ENCODE measurements around the gene RB1. TPM values are rescaled to one million over a fixed set of nuclear protein-coding genes. Genes with fewer than 3 reads are reported as not detected.
"Not testable (repeated sequence)": the region's sequence is repeated elsewhere in the genome, so short reads cannot be mapped to it uniquely, and the experiment has no call there.

Gene RB1
- total RNA-seq, 2 donors from 2014 or later, result 28.9 to 37.3 TPM

GRCh38 chr13:48349525-48349924, 46.0 kb downstream of the RB1 start:
- H3K4me1 Mint-ChIP-seq, result no peaks in the 10 kb centered on the region
- no peak overlapping the region for H3K4me3 Mint-ChIP-seq
- no peaks in the 10 kb centered on the region for H3K27me3 Mint-ChIP-seq
- ATAC-seq (replicated peaks), result no peak
- H3K9me3 Mint-ChIP-seq, result peaks cover 10% of the 10 kb centered on the region
- no peak overlapping the region for H3K27ac Mint-ChIP-seq
- H3K36me3 Mint-ChIP-seq (ENCODE audit: low read depth), result peaks cover 76% of the 10 kb centered on the region

GRCh38 chr13:48353590-48353989, 50.0 kb downstream of the RB1 start:
- H3K9me3 Mint-ChIP-seq, result peaks cover 10% of the 10 kb centered on the region
- H3K36me3 Mint-ChIP-seq (ENCODE audit: low read depth), result peaks cover 44% of the 10 kb centered on the region
- H3K27me3 Mint-ChIP-seq, result no peaks in the 10 kb centered on the region
- no peak overlapping the region for H3K4me3 Mint-ChIP-seq
- ATAC-seq (replicated peaks), result no peak
- H3K27ac Mint-ChIP-seq, result no peak overlapping the region
- no peaks in the 10 kb centered on the region for H3K4me1 Mint-ChIP-seq

GRCh38 chr13:48355524-48355923, 52.0 kb downstream of the RB1 start:
- not testable (repeated sequence) for H3K27me3 Mint-ChIP-seq; ATAC-seq (replicated peaks); H3K9me3 Mint-ChIP-seq; H3K4me3 Mint-ChIP-seq; H3K4me1 Mint-ChIP-seq; H3K27ac Mint-ChIP-seq
- H3K36me3 Mint-ChIP-seq (ENCODE audit: low read depth), result peaks cover 34% of the 10 kb centered on the region

GRCh38 chr13:48356750-48357149, 53.2 kb downstream of the RB1 start:
- Mint-ChIP-seq H3K27ac (no peak overlapping the region), H3K36me3 (ENCODE audit: low read depth) (peaks cover 26% of the 10 kb centered on the region), H3K9me3 (peaks cover 10% of the 10 kb centered on the region), H3K4me3 (no peak overlapping the region), H3K4me1 (peaks cover 4% of the 10 kb centered on the region), H3K27me3 (no peaks in the 10 kb centered on the region)
- no peak for ATAC-seq (replicated peaks)

- H3K27ac Mint-ChIP-seq, result no peak overlapping the region
- peaks cover 36% of the 10 kb centered on the region for H3K36me3 Mint-ChIP-seq (ENCODE audit: low read depth)
- no peaks in the 10 kb centered on the region for H3K4me1 Mint-ChIP-seq
- H3K27me3 Mint-ChIP-seq, result no peaks in the 10 kb centered on the region
- H3K9me3 Mint-ChIP-seq, result no peaks in the 10 kb centered on the region
- no peak for ATAC-seq (replicated peaks)
- H3K4me3 Mint-ChIP-seq, result no peak overlapping the region
These were observed 66.4 kb downstream of the RB1 start for GRCh38 chr13:48369988-48370387.

- Mint-ChIP-seq H3K9me3 (no peaks in the 10 kb centered on the region), H3K27ac (no peak overlapping the region), H3K27me3 (no peaks in the 10 kb centered on the region), H3K4me1 (no peaks in the 10 kb centered on the region), H3K4me3 (no peak overlapping the region), H3K36me3 (ENCODE audit: low read depth) (peaks cover 35% of the 10 kb centered on the region)
- no peak for ATAC-seq (replicated peaks)
These were observed 67.3 kb downstream of the RB1 start for GRCh38 chr13:48370815-48371214.

GRCh38 chr13:48377857-48378256, 74.3 kb downstream of the RB1 start:
- Mint-ChIP-seq H3K27me3 (no peaks in the 10 kb centered on the region), H3K27ac (no peak overlapping the region), H3K4me1 (no peaks in the 10 kb centered on the region), H3K9me3 (no peaks in the 10 kb centered on the region), H3K36me3 (ENCODE audit: low read depth) (peaks cover 75% of the 10 kb centered on the region), H3K4me3 (no peak overlapping the region)
- ATAC-seq (replicated peaks), result peak; percentile 56

- Mint-ChIP-seq H3K27me3 (no peaks in the 10 kb centered on the region), H3K4me1 (no peaks in the 10 kb centered on the region), H3K9me3 (no peaks in the 10 kb centered on the region), H3K4me3 (no peak overlapping the region), H3K27ac (no peak overlapping the region), H3K36me3 (ENCODE audit: low read depth) (peaks cover 74% of the 10 kb centered on the region)
- ATAC-seq (replicated peaks), result no peak
These were observed 77.0 kb downstream of the RB1 start for GRCh38 chr13:48380581-48380980.

- Mint-ChIP-seq H3K4me3 (no peak overlapping the region), H3K4me1 (peaks cover under 1% of the 10 kb centered on the region)
These were observed 79.8 kb downstream of the RB1 start for GRCh38 chr13:48383384-48383783.

GRCh38 chr13:48386816-48387215, 83.3 kb downstream of the RB1 start:
- no peaks in the 10 kb centered on the region for H3K9me3 Mint-ChIP-seq
- no peak overlapping the region for H3K4me3 Mint-ChIP-seq
- H3K4me1 Mint-ChIP-seq, result peaks cover 13% of the 10 kb centered on the region
- ATAC-seq (replicated peaks), result no peak
- peaks cover 45% of the 10 kb centered on the region for H3K36me3 Mint-ChIP-seq (ENCODE audit: low read depth)
- H3K27me3 Mint-ChIP-seq, result no peaks in the 10 kb centered on the region
- no peak overlapping the region for H3K27ac Mint-ChIP-seq

More at GRCh38 chr13:48383384-48383783, 79.8 kb downstream of the RB1 start:
- ATAC-seq (replicated peaks), result no peak
- no peak overlapping the region for H3K27ac Mint-ChIP-seq
- no peaks in the 10 kb centered on the region for H3K27me3 Mint-ChIP-seq
- H3K36me3 Mint-ChIP-seq (ENCODE audit: low read depth), result peaks cover 63% of the 10 kb centered on the region
- no peaks in the 10 kb centered on the region for H3K9me3 Mint-ChIP-seq

- ATAC-seq (replicated peaks), result no peak
- no peak overlapping the region for H3K27ac Mint-ChIP-seq
- peaks cover 9% of the 10 kb centered on the region for H3K9me3 Mint-ChIP-seq
- peaks cover 13% of the 10 kb centered on the region for H3K4me1 Mint-ChIP-seq
- peaks cover 49% of the 10 kb centered on the region for H3K36me3 Mint-ChIP-seq (ENCODE audit: low read depth)
- H3K27me3 Mint-ChIP-seq, result no peaks in the 10 kb centered on the region
- no peak overlapping the region for H3K4me3 Mint-ChIP-seq
These were observed 87.7 kb downstream of the RB1 start for GRCh38 chr13:48391257-48391656.

- H3K27ac Mint-ChIP-seq, result no peak overlapping the region
- peaks cover 9% of the 10 kb centered on the region for H3K9me3 Mint-ChIP-seq
- H3K4me1 Mint-ChIP-seq, result peaks cover 14% of the 10 kb centered on the region
- H3K27me3 Mint-ChIP-seq, result no peaks in the 10 kb centered on the region
- H3K4me3 Mint-ChIP-seq, result no peak overlapping the region
- no peak for ATAC-seq (replicated peaks)
- peaks cover 42% of the 10 kb centered on the region for H3K36me3 Mint-ChIP-seq (ENCODE audit: low read depth)
These were observed 89.6 kb downstream of the RB1 start for GRCh38 chr13:48393030-48393697.

- Mint-ChIP-seq H3K9me3 (peaks cover 9% of the 10 kb centered on the region), H3K36me3 (ENCODE audit: low read depth) (peaks cover 42% of the 10 kb centered on the region), H3K4me3 (no peak overlapping the region), H3K27me3 (no peaks in the 10 kb centered on the region), H3K4me1 (peaks cover 15% of the 10 kb centered on the region), H3K27ac (no peak overlapping the region)
- ATAC-seq (replicated peaks), result no peak
These were observed 90.1 kb downstream of the RB1 start for GRCh38 chr13:48393698-48394085.

- Mint-ChIP-seq H3K36me3 (ENCODE audit: low read depth) (peaks cover 25% of the 10 kb centered on the region), H3K9me3 (peaks cover 9% of the 10 kb centered on the region), H3K4me3 (no peak overlapping the region), H3K4me1 (peaks cover 24% of the 10 kb centered on the region), H3K27ac (no peak overlapping the region), H3K27me3 (no peaks in the 10 kb centered on the region)
- no peak for ATAC-seq (replicated peaks)
These were observed 94.2 kb downstream of the RB1 start for GRCh38 chr13:48397744-48398143.

- H3K9me3 Mint-ChIP-seq, result peaks cover 9% of the 10 kb centered on the region
- H3K4me3 Mint-ChIP-seq, result no peak overlapping the region
- peaks cover 24% of the 10 kb centered on the region for H3K4me1 Mint-ChIP-seq
- peaks cover 17% of the 10 kb centered on the region for H3K36me3 Mint-ChIP-seq (ENCODE audit: low read depth)
- H3K27me3 Mint-ChIP-seq, result no peaks in the 10 kb centered on the region
- ATAC-seq (replicated peaks), result no peak
- H3K27ac Mint-ChIP-seq, result no peak overlapping the region
These were observed 95.0 kb downstream of the RB1 start for GRCh38 chr13:48398450-48399095.
